ENCODE results near the gene NBPF9.
"Not testable (repeated sequence)": the region's sequence is repeated elsewhere in the genome, so short reads cannot be mapped to it uniquely, and the experiment has no call there.

The NBPF9 gene, protein sequence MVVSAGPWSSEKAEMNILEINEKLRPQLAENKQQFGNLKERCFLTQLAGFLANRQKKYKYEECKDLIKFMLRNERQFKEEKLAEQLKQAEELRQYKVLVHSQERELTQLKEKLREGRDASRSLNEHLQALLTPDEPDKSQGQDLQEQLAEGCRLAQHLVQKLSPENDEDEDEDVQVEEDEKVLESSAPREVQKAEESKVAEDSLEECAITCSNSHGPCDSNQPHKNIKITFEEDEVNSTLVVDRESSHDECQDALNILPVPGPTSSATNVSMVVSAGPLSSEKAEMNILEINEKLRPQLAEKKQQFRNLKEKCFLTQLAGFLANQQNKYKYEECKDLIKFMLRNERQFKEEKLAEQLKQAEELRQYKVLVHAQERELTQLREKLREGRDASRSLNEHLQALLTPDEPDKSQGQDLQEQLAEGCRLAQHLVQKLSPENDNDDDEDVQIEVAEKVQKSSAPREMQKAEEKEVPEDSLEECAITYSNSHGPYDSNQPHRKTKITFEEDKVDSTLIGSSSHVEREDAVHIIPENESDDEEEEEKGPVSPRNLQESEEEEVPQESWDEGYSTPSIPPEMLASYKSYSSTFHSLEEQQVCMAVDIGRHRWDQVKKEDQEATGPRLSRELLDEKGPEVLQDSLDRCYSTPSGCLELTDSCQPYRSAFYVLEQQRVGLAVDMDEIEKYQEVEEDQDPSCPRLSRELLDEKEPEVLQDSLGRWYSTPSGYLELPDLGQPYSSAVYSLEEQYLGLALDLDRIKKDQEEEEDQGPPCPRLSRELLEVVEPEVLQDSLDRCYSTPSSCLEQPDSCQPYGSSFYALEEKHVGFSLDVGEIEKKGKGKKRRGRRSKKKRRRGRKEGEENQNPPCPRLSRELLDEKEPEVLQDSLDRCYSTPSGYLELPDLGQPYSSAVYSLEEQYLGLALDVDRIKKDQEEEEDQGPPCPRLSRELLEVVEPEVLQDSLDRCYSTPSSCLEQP (N-terminal part only)

DNA sequence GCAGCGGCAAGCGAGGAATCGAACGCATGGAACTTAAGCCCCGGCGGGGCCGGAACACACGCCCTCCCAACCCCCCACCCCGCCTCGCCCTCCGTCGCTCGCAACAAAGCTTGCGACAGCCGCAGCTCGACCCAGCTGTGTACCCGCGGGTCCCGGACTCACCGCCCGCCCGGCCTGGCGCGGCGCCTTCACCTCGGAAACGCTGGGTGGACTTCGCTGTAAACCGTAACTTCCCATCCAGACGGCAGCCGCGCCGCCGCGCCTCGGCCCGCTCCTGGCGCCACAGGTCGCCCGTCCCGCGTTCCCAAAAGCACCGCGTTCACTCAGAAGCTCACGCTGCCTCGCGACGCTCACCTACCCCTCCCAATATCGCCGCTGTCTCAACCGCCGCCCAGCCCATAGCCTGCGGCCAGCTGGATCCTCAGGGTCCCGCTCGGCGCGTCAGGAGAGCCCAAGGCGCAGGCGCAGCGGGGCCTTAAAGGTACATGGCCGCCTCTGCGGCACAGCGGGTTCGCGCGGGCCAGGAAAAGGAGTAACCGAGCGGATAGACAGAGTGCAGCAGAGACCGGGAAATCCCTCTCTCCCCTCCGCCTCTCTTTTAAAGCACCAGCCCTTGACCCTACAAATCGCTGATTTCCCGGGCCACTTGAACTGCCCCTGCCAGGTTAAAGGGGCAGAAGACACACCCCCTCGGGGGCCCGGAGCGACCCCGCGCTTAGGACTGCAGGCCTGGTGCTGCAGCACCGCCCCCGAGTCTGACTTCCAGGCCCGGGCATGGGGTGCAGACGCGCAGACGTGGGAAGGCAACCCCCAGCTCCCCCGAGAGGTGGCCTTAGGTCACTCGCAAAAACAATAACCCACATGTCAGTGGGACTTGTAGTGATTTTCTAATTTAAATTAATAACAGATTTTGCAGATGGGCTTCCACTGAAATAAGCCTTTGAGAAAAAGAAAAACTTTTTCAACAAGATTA, at the start of gene NBPF9:
Gene NBPF9, minus strand, starts transcription at position 443 of the 973 bp plus-strand sequence. CDS start 21,412 bp downstream, outside the sequence.
- DNase-seq (ENCODE audit: low spot score) = not testable (repeated sequence)

DNA sequence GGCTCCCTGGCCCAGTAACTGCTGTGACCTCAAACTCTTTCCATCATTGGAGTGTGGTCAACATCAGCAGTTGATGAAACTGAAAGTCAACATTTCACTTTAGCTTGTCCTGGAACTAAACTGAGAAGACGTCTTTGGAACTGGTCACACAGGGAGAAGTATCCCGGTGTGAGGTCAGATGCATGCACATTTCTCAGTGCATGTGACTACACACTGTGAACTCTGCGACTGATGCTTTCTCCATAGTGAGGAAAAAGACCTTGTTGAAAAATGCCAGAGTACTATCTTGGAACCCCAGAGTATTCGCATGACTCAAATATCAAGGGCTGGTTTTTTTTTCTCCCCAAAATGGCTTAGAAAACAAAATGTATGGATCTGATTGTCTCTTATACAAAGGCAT, 46.6 kb upstream of the NBPF9 start:
- not testable (repeated sequence) for DNase-seq (ENCODE audit: low spot score)

DNA sequence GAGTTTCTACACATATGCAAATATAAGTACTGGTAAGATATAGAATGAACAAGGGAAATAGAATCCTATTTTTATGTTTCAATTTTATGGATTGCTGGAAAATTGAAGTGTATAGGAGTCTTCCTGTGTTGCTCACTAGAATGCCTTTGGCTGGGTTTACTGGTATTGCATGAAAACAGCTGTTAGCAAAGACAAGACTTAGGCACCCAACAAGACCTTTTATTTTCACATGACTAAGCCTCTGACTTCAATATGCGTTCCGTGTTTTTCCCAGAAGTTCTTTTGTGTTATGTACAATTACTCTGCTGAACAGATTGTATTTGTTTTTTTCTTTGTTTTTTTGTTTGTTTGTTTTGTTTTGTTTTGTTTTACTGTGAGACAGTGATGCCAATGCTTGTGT, 34.2 kb upstream of the NBPF9 start:
- not testable (repeated sequence) for DNase-seq (ENCODE audit: low spot score)

DNA sequence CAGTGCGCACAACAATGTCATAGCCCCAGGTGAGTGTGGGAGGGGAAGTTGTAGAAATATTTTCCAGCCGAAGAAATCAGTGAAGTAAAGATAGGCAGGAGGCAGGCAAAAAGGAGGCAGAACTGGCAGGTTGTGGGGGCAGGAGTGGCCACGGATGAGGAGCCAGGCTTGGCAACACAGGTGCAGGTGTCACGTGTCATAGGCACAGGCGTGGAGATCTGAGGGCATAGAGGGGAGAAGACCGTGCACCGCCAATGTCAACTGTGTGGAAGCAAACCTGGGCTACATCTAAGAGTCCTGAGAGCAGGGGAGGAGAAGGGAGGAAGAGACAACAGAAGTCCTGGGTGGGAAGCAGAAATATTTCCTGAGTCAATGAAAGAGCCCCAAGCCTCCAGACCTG, 27.6 kb upstream of the NBPF9 start:
- DNase-seq (ENCODE audit: low spot score) = not testable (repeated sequence)

DNA sequence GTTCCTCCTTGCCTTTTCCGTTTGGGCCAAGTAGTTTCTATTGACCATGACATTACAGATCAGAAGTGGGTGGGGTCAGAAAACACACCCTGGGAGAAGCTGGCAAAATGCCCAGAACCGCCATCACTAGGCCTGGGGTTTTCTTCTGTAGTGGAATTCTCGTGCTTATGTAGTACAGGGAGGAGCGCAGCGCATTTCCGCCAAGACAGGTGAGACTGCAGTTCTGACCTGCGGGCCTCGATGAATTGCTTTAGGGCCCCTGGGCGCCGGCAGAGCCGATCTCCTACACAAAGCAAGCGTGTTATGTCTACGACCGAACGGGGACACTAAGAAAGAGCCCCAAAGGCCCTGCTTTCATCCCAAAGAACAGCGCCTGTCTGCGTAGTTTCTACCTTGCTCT, 25.9 kb upstream of the NBPF9 start:
- DNase-seq (ENCODE audit: low spot score) = not testable (repeated sequence)

DNA sequence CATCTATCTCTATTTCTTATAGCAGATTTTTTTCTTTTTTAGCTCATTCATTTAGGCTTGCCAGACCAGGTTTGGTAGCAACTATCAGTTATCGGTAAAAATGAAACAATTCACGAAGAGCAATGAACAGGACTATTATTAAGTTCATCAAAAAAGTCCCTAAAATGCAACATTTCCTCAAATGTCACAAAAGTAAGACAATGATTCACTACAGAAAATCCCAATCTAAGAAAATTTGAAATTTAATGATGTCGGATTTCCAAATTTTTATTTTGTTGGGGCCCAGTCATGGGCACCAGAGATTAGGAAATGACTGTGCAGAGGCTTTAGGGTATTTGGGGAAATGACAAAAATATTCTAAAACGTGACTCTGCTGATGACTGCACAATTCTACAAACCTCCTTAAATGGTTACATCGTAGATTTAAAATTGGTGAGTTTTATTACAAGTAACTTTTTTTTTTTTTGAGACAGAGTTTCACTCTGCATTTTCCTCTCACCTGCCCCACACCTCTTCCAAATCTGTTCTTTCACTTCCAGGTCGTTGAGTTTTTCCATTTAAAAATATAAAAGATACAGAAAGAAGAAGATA, 23.3 kb upstream of the NBPF9 start:
- DNase-seq (ENCODE audit: low spot score) = not testable (repeated sequence)

DNA sequence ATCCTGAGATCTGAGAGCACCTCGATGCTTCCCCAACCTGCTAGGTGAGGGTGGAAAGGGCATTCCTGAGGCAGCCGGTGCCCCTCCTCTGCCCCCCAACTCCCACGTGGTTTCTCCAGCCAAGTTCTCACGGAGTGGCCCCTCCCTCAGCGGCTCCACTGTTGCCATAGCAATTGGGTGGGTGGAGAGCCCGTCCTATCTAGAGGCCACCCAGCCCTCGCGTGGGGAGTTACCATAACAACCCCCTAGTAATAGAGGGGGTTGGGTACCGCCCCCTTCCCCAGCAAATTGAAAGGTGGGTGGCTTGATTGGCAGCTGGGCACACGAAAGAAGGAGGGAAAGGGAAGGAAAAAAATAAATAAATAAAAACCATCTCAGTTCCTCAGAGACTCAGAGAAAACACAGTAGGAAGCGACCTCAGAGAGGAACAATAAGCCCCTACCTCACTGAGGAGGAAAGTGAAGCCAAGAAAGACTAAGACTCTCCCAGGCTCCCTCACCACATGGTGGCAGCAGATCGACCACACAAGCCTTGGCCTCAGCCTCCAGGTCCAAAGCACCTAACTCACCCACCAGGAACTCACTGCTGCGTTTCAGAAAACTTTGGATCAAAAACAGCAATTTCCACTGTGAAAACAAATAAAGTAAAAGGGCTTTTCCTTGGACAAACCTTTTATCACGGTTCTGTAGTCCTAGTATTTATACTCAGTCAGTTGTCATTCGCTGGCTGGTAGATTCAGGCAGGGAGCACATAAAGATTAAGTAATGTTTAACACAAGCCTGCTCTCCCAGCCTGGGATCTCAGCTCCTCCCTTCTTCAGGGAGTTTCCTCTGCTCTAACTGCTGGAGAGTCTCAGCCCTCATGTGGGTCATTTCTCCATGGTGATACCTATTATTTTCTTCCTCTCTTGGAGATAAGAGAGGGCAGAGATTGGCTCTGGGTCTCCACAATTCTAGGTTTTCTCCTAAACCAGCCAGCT, 20.9 kb upstream of the NBPF9 start:
- DNase-seq (ENCODE audit: low spot score) = peak; percentile 12

DNA sequence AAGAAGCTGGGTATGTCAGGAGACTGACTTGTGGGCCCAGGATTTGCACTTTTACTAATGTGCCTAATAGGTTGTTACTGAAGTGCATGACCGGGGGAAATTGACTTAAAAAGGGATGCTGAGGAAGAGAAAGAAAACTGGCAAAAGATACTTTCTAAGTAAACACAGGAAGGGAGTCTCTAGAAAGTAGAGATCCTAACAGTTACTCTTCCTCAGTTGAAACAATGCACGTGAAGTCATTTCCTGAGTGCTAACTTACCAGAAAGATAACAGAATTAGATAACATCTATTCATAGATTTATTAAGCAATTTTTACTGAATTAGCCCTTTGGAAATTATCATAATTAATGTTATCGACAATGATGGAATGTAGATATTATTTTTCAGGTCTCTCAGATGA, 9.5 kb upstream of the NBPF9 start:
- not testable (repeated sequence) for DNase-seq (ENCODE audit: low spot score)

DNA sequence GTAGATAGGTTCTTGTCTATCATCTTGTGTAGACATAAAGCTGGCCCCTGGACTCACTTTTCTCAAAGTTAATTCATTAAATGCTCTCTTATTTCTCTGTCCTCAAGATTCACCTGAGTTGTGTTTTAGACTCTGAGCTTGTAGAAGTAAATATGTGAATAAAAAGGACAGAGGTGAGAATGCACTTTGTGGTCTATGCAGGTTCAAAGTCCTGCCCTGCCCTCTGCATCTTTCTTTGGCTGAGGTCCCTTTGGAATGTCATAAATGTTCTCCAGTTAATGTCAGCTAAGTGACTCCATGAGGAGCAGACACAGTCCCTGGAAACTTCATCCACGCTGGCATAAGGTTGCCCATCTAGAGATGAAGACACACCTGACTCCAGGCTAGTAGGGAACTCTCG, 7.0 kb upstream of the NBPF9 start:
- not testable (repeated sequence) for DNase-seq (ENCODE audit: low spot score)

DNA sequence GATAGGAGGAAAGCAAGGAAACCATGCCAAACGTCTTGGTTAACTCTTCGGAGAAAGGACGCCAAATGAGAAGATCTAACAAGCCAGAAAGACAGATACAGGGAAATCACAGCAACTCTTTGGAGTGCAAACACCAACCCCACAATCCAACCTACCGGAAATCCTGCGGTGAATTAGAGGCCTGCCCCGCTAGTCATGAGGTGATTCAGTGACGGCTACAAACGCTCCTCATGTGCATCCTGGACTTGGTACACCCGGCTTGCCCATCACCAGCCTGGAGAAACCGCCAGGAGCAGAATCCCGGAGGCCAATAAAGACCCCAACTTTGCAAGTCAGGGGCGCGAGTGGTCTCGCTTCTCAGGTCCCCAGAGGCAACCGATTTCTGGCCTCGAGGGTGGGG, 777 bp downstream of the NBPF9 start:
- DNase-seq (ENCODE audit: low spot score) = not testable (repeated sequence)

DNA sequence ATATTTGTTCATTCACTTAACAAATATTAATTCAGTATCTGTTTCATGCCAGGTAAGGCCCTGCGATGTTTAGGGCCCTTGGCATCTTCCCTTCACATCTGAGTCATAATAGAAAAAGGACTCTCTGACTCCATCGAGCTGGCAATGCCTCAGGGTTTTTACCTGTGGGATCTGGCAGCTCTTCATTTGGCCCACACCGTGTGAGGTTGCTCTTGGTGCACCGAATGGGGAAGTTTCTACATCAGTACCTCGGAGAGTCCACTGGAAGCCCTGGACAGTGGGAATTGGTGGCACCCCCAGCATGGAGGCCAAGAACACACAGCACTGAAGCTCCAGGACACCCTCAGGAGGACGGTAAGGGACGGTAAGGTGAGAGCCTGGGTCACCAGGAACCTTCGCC, 5.1 kb downstream of the NBPF9 start:
- DNase-seq (ENCODE audit: low spot score) = not testable (repeated sequence)

DNA sequence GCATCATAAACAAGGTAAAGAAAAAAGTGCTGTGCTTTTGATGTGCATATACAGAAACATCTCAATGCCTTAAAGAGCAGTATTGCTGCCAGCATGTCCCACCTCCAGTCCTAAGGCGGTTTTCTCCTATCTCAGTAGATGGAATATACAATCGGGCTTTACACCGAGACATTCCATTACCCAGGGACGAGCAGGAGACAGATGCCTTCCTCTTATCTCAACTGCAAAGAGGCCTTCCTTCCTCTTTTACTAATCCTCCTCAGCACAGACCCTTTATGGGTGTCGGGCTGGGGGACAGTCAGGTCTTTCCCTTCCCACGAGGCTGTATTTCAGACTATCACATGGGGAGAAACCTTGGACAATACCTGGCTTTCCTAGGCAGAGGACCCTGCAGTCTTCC, 10.2 kb downstream of the NBPF9 start:
- not testable (repeated sequence) for DNase-seq (ENCODE audit: low spot score)

DNA sequence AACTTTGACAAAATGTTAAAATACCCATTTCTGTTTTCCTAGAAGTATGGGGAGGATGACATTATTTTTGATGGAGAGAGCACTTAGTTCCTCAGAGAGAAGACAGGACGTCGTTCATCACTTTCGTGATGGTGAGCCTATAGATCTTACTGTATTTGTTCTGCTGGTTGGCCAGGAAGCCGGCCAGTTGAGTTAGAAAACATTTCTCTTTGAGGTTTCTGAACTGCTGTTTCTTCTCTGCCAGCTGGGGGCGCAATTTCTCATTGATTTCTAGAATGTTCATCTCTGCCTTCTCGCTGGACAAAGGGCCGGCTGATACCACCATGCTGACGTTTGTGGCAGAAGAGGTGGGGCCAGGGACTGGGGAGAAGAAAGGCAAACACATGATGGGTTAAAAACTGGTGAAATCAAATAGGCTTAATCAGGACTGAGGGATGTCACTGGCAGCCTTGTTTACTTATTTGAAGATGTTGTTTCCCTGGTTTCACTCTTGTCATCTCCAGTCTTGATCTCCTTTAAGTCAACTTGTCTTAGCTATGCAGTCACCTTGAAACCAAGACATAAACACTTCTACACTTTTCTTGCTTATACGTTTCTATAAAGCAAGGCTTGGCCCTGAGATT, 27.7 kb downstream of the NBPF9 start:
- not testable (repeated sequence) for DNase-seq (ENCODE audit: low spot score)

DNA sequence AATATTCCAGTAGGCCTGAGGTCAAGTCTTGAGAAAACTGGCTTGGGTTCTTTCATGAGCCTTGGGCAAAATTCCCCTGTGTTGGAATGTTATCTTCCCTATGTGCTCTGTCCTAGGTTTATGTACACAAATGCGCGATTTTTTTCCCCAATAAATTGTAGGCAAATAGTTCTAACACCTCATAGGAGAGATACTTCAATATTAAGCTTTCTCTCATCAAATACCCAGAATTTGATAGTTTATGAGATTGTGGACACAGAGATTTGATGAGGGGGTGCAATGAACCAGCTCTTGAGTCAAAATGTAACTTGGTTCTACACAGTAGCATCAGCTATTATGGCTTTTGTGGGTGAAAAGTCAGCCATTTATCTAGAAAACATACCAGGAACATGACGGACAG, 38.7 kb downstream of the NBPF9 start:
- DNase-seq (ENCODE audit: low spot score) = not testable (repeated sequence)

DNA sequence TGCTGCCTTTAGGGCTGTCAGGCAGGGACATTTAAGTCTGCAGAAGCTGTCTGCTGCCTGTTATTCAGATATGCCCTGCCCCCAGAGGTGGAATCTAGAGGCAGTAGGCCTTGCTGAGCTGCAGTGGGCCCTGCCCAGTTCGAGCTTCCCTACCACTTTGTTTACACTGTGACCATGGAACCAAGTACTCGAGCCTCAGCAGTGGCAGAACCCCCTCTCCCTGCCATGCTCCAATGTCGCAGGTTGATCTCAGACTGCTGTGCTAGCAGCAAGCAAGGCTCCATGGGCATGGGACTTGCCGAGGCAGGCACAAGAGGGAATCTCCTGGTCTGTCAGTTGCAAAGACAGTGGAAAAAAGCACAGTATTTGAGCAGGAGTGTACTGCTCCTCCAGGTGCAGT, 60.3 kb downstream of the NBPF9 start:
- DNase-seq (ENCODE audit: low spot score) = not testable (repeated sequence)

DNA sequence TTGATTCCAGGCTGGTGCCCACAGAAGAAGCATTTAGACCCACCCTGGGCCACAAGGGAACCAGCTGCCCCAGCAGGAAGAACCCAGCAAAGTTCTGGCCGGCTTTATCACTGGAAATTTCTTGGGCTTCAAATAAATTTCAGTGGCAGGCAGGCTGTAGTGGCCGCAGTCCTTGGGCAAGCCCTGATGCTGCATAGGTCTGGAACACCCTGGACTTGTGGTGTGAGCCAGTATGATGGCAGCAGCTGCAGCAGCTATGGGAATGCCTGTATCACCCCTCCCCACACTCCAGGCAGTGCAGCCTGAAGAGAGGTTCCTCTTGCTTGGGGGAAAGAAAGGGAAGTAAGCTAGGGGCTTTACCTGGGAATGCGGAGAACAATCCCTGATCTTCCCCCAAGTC, 69.4 kb downstream of the NBPF9 start:
- DNase-seq (ENCODE audit: low spot score) = not testable (repeated sequence)

DNA sequence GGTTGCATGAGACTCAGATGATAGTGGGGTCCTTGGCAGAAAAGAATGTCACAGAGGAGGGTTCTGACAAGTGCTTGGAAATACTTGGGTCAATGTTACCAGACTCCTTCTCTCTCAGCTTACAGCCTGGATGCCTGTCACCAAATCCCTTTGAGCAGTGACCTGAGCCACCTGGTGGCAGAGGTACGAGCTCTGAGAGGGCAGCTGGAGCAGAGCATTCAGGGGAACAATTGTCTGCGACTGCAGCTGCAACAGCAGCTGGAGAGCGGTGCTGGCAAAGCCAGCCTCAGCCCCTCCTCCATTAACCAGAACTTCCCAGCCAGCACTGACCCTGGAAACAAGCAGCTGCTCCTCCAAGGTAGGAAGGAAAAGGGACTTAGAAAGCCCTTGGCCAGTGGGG, 79.0 kb downstream of the NBPF9 start:
- not testable (repeated sequence) for DNase-seq (ENCODE audit: low spot score)

DNA sequence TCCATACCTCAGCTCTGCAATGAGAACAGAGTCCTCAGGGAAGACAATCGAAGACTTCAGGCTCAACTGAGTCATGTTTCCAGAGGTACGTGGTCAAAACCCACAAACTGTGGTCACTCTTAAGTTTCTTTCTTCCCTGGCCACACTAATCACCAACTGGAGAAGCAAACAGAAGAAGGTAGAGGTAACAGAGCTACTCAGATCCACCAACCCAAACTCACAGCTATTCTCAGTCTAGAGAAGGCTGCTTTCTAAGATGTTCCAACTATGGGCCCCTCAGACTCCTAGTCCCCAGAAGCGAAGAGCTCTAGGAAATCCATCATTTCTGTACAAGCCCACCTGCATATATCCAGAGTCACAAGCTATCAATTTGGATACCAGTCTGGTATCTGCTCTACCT, 84.8 kb downstream of the NBPF9 start:
- DNase-seq (ENCODE audit: low spot score) = not testable (repeated sequence)

DNA sequence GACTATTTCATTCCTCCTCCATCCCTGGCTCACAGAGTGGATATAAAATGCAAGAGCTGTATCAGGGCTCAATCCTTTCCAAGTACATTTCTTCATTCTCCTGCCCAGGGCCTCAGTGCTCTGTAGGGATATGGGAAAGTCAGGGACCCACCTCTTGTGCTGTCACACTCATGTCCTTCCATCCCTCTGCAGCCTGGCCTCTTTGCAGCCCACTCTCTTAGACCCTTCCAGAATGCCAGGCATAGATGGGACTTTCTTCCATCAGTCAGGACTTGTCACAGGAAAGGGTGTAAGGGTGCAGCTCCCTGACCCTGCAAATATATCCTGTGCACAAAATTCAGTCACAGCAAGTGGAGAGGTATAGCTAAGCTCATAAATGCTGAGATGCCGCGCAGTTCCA, 86.7 kb downstream of the NBPF9 start:
- DNase-seq (ENCODE audit: low spot score) = not testable (repeated sequence)

All from putamen (tissue), 1 donor.